Measurements from ENCODE around the gene TMEM92. TPM values are rescaled to one million over a fixed set of nuclear protein-coding genes. Genes with fewer than 3 reads are reported as not detected.
"Not testable (repeated sequence)": the region's sequence is repeated elsewhere in the genome, so short reads cannot be mapped to it uniquely, and the experiment has no call there.

TMEM92 gene
- total RNA-seq, 1 experiment from 2014 or later: 0.44 TPM

DNA sequence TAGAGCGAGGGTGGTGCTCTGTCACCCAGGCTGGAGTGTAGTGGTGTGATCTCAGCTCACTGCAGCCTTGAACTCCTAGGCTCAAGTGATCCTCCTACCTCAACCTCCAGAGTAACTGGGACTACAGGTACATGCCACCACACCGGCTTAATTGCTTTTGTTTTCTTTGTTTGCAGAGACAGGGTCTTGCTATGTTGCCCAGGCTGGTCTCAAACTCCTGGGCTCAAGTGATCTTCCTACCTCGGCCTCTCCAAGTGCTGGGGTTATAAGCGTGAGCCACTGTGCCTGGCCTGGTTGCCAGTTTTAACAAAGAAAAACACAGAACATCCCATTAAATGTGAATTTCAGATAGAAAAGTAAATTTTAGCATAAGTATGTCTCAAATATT is 2.9 kb upstream of the TMEM92 start:
- in situ Hi-C loops (cut with HindIII; ENCODE audit: low pct_unique_long_range_greater_than_20kb, low sequenced_read_pairs); DNase-seq (ENCODE audit: low read depth): not testable (repeated sequence)

DNA sequence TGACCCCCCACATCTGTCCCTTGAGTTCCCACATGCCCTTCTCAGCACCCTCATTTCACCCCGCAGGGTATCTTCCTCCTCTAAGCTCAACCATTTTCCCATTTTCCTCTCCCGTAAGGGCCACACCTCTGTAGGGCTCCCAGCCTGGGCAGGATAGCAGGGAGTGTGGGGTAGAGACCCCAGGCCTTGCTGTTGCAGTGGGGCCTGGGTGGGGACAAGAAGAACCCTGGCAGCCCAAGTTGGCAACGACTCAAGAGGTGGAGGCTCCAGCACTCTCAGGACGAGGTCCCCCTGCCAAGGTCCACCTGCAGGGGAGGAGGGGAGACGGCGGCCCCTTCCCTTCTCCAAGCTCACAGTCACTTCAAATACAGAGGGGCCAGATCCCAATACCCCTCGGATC is 2.0 kb upstream of the TMEM92 start:
- no peak for DNase-seq (ENCODE audit: low read depth)
- in situ Hi-C loops (cut with HindIII; ENCODE audit: low pct_unique_long_range_greater_than_20kb, low sequenced_read_pairs): no loop called here

DNA sequence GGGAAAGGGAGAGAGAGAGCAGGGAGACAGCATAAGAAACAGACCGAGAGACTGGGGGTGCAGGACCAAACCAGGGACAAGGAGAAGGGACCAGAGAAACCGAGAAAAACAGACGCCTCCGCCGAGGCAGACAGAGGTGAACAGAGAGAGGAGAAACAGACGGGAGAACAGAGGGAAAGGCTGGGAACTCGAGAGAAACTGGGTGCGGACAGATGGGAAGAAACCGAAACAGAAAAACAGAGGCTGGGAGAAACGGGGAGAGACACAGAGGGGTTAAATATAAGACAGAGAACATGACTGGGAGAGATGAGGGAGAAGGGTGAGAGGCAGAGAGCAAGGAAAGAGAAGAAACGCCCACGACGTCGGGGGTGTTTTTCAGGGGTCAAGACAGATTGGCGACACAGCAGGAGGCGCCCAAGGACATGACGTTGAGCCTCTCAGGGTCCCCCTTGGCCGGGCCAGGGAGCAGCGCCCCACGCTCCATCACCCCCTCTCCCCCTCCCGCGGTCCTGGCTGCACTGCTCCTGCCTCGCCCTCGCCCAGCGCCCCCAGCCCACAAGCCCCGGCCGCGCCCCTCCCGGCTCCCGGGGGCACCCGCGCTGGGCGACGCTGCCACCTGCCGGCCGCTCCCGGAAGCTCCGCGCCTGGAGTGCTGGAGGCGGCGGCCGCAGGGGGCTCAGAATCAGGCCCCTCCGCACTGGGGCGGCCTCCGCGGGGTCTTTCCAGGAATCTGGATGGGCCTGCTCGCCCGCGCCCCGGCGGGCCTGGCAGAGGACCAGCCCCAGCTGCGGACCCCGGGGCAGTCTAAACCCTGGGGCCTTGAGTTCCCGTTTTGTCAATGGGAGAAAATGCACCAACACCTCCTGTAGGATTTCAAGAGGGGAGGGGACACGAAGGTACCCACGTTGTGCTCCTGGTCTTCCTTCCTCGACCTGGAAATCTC is 1.3 kb upstream of the TMEM92 start:
- peak; percentile 52 for DNase-seq (ENCODE audit: low read depth)
- in situ Hi-C loops (cut with HindIII; ENCODE audit: low pct_unique_long_range_greater_than_20kb, low sequenced_read_pairs): no loop called here

DNA sequence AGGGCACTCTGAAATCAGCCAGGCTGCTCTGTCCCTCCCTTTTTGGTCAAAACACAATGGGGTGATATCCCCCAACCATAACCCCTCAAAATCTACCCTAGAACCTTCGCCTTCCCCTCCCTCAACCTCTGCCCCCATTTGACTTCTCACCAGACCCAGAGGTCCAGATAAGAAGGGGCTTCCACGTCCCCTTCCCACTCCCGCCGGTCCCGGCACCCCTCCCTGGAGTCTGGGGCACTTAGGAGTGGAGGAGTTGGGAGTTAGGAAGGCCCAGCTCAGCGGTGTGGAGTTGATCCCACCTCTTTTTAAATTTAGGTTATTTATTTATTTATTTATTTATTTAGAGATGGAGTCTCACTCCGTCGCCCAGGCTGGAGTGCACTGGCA is 619 bp upstream of the TMEM92 start:
- no peak for DNase-seq (ENCODE audit: low read depth)
- in situ Hi-C loops (cut with HindIII; ENCODE audit: low pct_unique_long_range_greater_than_20kb, low sequenced_read_pairs): no loop called here

DNA sequence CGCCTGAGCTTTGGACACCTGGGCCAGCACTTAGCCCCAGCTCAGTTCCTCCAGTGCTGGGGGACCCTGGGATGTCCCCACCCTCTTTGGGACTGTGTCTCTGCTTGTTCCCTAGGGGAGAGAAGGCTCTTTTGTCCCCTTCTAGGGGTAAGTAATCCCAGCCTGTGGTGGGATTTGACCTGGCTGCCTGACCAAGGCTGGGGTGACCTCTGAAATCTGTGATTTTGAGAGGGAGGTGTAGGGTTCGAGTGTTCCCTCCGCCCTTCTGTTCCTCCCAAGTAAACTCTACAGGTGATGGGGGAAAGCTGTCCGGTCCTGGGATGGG is 593 bp downstream of the TMEM92 start:
- in situ Hi-C loops (cut with HindIII; ENCODE audit: low pct_unique_long_range_greater_than_20kb, low sequenced_read_pairs): no loop called here
- no peak for DNase-seq (ENCODE audit: low read depth)

DNA sequence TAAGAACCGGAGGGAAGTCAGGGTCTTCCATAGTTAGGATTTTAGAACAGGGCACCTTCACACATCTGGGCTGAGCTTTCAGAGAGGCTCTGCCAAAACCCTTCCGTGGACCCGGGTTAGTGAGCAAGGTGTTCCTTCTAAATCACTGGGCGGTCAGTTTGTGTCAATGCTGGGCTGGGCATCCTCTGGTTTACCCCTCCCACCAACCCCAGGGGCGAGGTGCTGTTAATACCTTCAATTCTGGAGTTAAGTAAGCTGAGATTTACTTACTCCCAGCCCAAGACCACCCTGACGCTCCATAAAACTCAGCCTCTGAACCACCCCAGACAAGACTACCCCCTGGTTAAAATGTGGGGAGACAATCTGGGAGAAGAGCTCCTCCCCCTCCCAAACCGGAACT is 1.0 kb downstream of the TMEM92 start:
- DNase-seq (ENCODE audit: low read depth): no peak
- in situ Hi-C loops (cut with HindIII; ENCODE audit: low pct_unique_long_range_greater_than_20kb, low sequenced_read_pairs): no loop called here

DNA sequence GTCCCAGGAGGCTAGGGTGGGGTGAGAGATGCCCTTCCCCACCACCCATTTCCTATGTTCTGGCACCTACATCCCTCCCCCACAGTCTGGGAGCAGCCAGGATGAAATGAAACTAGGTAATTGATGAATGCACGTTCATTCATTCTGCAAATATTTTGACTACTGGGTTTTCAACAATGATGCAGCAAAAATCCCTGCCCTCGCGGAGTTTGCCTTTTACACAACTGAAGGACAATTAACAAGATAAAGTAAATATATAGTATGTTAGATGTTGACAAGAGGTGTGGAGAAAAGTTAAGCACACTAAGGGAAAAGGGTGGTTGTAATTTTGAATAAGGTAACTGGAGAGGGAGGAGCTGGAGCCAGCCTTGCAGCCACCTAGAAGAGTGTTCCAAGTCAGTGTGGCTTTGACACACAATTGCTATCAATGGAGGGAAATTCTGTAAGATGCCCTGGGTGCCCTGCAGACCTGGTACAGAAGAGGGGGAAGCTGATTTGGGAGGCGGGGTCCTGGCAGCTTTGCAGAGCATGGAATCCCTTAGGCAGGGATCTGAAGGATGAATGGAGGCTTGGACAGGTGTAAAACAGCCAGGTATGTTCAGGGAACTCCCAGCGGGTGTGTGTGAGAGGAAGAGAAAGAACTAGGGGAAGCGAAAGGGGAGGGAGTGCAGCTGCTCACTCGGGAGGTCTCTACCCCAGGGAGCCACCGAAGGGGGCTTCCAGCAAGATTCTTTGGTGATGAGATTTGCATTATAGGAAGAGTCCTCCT is 2.5 kb downstream of the TMEM92 start:
- in situ Hi-C loops (cut with HindIII; ENCODE audit: low pct_unique_long_range_greater_than_20kb, low sequenced_read_pairs): no loop called here
- DNase-seq (ENCODE audit: low read depth): peak; percentile 47

DNA sequence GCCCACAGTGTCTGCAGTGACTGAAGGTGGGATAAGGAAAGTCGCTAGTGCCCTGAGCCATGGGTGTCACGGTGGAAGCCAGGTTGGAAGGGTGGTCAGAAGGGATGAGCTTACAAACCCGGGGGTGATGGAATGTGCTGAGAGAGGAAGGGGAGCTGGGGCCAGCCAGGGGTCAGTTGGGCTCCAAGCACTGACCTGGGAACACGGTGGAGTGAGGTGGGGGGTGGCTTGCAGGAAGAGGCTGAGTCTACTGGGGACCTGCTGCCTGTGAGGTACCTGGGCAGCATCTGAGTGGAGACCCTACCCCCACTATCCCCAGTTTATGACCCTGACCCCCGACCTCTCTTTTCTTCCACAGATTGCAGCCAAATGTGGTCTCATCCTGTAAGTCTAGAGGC is 3.1 kb downstream of the TMEM92 start:
- in situ Hi-C loops (cut with HindIII; ENCODE audit: low pct_unique_long_range_greater_than_20kb, low sequenced_read_pairs): no loop called here
- no peak for DNase-seq (ENCODE audit: low read depth)

DNA sequence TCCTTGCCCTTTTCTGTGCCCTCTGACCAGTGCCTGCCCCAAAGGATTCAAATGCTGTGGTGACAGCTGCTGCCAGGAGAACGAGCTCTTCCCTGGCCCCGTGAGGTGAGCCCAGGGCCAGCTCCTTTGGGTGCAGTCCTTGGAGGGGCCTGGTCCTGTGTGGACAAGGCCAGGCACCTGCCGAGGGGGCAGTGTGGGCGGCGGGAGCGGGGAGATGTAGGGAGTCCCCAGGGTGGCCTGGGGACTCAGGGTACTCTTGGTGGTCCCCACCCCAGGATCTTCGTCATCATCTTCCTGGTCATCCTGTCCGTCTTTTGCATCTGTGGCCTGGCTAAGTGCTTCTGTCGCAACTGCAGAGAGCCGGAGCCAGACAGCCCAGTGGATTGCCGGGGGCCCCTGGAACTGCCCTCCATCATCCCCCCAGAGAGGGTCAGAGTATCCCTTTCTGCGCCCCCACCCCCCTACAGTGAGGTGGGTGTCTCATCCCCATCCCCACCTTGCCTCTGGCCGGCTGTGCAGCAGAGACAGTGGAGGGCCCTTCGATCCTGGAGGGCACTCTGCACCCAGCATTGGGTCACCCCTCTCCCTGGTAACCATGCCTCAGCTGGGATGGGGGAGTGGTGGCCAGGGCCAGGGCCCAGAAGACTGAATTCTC is 4.4 kb downstream of the TMEM92 start:
- no peak for DNase-seq (ENCODE audit: low read depth)
- in situ Hi-C loops (cut with HindIII; ENCODE audit: low pct_unique_long_range_greater_than_20kb, low sequenced_read_pairs): no loop called here

DNA sequence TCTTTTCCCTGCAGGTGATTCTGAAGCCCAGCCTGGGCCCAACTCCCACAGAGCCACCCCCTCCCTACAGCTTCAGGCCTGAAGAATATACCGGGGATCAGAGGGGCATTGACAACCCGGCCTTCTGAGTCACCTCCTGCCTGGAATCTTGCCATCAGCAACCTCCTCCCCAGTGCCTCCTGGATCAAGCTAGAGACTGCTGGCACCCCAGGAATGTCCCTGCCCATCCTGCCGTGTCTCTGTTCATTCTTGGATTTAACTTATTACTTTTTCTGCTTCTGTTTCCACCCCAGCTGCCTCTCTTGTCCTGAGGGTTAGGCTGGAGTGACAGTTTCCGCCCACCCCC is 4.9 kb downstream of the TMEM92 start:
- in situ Hi-C loops (cut with HindIII; ENCODE audit: low pct_unique_long_range_greater_than_20kb, low sequenced_read_pairs): no loop called here

DNA sequence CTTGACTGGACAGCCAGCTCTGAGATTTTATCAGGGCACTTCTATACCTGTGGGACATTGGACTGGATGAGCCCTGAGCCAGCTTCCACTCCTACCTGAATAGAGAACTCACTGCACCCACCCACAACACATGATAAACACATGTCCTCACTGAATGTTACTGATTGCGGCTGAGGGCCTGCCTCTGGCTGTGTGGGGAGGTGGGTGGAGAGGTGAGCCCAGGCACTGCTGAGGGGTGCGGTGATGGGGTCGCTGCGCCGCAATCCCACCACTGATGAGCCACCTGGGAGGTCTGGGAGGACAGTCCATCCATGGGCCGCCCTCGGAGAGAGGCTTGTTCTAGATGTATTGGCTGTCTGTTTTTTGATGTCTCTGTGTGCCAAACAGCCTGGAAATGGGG is 5.4 kb downstream of the TMEM92 start:
- in situ Hi-C loops (cut with HindIII; ENCODE audit: low pct_unique_long_range_greater_than_20kb, low sequenced_read_pairs): no loop called here
- no peak for DNase-seq (ENCODE audit: low read depth)

More for the DNA sequence above, 4.9 kb downstream of the TMEM92 start:
- DNase-seq (ENCODE audit: low read depth): no peak

DNA sequence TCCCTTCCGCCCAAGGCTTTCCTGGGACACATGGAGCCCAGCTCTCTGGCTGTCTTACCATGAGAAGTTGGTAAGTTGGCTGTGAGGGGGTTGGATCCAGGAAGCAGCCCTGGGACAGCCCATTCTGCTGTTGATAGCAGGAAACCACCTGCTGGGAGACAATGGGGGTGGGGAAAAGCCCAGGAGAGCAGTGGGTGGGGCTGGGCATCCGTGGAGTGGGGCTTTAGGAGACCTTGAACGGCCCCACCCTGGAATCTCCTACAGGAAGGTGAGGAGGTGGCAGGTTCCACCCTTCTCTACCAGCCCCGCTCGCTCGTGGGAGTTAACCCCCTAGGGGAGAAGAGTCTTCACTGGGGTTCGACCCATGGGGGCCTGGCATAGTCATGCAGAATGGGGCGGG is 5.8 kb downstream of the TMEM92 start:
- in situ Hi-C loops (cut with HindIII; ENCODE audit: low pct_unique_long_range_greater_than_20kb, low sequenced_read_pairs): no loop called here
- no peak for DNase-seq (ENCODE audit: low read depth)

DNA sequence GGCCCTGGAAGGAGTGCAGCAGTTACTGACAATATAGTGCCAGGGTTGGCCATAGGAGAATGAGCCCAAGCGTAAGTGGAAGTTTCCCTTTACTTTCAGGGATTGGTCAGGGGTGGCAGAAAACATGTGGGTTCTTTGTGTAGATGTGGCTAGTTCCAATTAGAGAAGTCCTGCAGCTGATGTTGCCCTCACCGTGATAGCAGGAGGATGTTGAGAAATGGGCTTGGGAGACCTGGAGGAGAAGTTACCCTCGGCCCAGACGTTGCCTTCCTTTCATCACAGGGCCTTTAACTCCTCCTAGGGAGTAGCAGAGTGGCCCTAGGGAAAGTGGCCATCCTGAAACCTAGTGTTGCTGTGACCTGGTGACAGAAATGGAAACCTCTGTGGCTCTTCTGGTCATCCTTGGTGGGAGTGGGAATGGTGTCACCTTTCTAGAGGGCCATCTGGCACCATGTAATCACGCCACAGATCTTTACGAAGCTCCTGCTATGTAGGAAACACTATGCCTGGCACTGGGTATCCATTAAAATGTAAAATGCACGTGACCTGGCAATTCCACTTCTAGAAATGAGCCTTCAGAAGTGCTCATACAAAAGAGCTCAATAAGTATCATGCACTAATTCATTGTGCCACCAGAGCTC is 6.7 kb downstream of the TMEM92 start:
- in situ Hi-C loops (cut with HindIII; ENCODE audit: low pct_unique_long_range_greater_than_20kb, low sequenced_read_pairs): no loop called here
- DNase-seq (ENCODE audit: low read depth): no peak

DNA sequence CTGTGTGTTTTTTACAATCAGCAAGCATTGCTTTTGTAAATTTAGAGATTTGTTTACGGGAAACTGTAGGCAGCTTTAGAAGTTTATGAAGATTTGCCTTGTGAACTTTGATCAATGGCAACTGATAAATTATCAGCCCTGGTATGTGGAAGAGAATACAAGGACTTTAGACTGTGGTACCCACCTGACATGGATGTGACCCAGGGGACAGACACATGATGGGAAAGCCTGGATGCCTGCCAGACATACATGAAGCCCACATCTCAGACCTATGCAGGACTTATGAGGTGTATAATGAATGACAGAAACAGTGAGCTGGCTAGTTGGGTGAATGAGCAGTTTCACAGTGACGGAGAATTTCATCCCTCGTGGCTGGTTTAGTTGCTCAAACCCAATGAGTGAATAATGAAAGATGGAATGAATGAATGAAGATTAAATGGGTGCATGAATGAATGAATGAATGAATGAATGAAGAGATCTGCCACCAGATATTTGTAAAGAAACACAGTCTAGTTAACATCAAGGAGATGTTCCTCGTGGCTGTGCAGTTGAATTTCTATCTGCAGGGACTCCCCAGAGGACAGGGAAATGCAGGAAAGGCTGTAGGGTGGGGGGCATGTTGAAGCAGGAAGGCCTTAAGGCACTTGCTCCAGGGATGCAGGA is 7.6 kb downstream of the TMEM92 start:
- no peak for DNase-seq (ENCODE audit: low read depth)
- in situ Hi-C loops (cut with HindIII; ENCODE audit: low pct_unique_long_range_greater_than_20kb, low sequenced_read_pairs): no loop called here

DNA sequence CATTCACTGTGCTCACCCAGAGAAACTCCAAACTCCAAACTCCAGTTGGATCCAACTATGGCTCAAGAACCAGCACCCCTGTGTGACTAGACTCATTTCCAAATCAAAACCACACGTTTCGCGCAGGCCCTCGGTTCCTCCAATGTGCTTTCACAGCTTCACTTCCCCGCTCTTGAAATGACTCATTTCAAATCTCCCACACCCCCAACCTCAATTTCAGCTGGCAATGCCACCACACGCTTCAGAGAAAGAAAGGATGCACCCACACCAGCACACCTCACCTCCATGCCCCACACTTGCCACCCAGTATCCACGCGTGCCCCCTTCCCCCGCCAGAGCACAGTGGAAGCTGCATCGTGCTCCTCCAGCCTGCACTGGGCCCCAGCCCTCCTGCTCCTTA is 9.0 kb downstream of the TMEM92 start:
- in situ Hi-C loops (cut with HindIII; ENCODE audit: low pct_unique_long_range_greater_than_20kb, low sequenced_read_pairs): no loop called here
- no peak for DNase-seq (ENCODE audit: low read depth)

DNA sequence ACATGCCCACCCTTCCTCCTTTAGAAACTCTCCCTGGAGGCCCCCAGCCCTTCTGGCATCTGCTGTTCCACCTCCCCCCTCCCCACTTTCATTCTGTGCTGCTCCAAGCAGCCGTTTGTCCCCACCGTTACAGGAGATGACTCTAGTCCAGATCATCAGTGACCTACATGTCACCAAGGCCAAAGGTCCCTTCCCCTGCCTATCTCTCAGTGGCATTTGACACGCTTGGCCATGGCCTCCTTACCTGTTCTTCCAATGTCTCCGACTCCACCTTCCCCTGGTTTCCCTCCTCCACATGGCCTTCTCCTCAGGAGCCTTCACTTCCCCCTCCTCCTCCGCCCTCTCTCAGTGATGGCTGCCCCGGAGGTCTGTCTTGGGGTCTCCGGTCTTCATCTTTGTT is 9.4 kb downstream of the TMEM92 start:
- in situ Hi-C loops (cut with HindIII; ENCODE audit: low pct_unique_long_range_greater_than_20kb, low sequenced_read_pairs): no loop called here
- no peak for DNase-seq (ENCODE audit: low read depth)

DNA sequence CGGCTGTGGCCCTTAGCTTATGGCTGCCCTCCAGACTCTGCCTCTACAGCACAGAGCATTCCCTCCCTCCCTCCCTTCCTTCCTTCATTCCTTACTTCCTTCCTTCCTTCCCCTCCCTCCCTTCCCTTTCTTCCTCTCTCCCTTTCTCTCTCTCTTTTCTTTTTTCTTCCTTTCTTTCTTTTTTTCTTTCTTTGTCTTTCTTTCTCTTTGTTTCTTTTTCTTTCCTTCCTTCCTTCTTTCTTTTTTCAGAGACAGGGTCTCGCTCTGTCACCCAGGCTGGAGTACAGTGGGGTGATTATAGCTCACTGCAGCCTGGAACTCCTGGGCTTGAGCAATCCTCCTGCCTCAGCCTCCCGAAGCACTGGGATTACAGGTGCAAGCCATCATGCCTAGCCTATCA is 11.7 kb downstream of the TMEM92 start:
- in situ Hi-C loops (cut with HindIII; ENCODE audit: low pct_unique_long_range_greater_than_20kb, low sequenced_read_pairs): no loop called here
- DNase-seq (ENCODE audit: low read depth): no peak

DNA sequence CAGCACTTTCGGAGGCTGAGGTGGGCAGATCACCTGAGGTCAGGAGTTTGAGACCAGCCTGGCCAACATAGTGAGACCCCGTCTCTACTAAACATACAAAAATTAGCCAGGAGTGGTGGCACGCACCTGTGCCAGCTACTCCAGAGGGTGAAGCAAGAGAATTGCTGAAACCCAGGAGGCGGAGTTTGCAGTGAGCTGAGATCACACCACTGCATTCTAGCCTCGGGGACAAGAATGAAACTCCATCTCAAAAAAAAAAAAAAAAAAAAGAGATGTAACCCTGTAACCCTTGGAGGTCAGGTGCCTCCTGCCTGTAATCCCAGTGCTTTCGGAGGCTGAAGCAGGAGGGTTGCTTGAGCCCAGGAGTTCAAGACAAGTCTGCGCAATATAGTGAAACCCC is 13.0 kb downstream of the TMEM92 start:
- in situ Hi-C loops (cut with HindIII; ENCODE audit: low pct_unique_long_range_greater_than_20kb, low sequenced_read_pairs): not testable (repeated sequence)

More for the DNA sequence above, 13.0 kb downstream of the TMEM92 start:
- DNase-seq (ENCODE audit: low read depth): not testable (repeated sequence)
